Uterus (tissue), 2 donors: Measurements from ENCODE around the gene ADGRG4.

ENCODE experiments used
- CTCF ChIP-seq, 4 experiments: fragments of 200-600 bp in 2 of 4; fragments of 450-650 bp in 2 of 4; sonication (generic) in 2 of 4; IDR thresholded peaks; one replicate each; pipeline ENCODE4 v1.5.1; 2016 to 2019; ENCODE audit warnings: antibody characterized with exemption in 4 of 4, mild to moderate bottlenecking in 2 of 4, moderate library complexity in 1 of 4
- POLR2A ChIP-seq, 2 donors: fragments of 450-650 bp; IDR thresholded peaks; one replicate each; pipeline ENCODE4 v1.6.1; 2016; ENCODE audit warnings: antibody characterized with exemption in 2 of 2, mild to moderate bottlenecking in 1 of 2, moderate library complexity in 1 of 2

DNA sequence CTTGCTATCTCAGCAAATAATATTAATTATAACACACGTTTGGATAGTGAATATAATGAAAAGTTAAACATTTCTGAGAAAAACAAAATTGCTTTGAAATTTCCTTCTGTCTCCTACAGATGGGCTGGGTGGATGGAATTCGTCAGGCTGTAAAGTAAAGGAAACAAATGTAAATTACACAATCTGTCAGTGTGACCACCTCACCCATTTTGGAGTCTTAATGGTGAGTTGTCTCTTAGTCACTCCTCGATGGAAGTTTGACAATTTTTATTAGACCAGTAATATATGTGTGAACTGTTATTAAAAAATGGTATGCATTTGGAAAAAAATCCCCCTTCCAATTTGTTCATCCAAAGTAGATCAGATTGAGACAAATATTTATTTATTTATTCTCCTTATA is 94.5 kb downstream of the ADGRG4 start:
- TF ChIP-seq POLR2A (IDR thresholded peaks at IDR 0.05) (no peak), CTCF (IDR thresholded peaks at IDR 0.05) (no peak)
